Measurements from ENCODE around the gene MAN2B2. TPM values are rescaled to one million over a fixed set of nuclear protein-coding genes. Genes with fewer than 3 reads are reported as not detected.
A peak's percentile ranks its signal among the peaks of the same experiment; 100 is the strongest.
"Not testable (repeated sequence)": the region's sequence is repeated elsewhere in the genome, so short reads cannot be mapped to it uniquely, and the experiment has no call there.

Gene MAN2B2
- total RNA-seq, 1 experiment from 2014 or later: 11.7 TPM

DNA sequence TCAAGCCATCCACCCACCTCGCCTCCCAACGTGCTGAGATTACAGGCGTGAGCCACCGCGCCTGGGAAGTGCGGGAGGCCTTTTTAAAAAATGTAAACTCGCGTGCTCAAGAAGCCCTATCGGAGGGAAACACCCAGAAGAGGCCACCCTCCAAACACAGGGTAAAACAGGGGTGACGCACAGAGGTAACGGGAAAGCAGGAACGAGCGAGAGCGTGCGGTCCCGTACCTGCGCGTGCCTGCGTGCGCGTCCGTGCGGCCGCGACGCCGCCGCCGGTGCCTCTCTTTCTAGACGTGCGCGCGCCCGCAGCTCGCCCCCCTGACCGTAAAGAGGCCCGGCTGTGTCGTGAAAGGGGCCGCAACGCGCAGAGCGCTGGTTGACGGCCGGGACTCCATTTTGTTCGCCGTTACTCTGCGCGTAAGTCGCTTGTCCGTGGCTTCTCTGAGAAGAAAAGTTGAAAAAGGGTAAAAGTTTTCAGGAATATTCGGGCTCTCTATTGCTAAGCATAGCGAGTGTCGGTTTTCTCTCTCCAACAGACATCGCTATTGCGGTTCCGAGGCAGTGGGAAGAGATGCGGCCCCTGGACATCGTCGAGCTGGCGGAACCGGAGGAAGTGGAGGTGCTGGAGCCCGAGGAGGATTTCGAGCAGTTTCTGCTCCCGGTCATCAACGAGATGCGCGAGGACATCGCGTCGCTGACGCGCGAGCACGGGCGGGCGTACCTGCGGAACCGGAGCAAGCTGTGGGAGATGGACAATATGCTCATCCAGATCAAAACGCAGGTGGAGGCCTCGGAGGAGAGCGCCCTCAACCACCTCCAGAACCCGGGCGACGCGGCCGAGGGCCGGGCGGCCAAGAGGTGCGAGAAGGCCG is 65.5 kb downstream of the MAN2B2 start, which contains the start of gene MRFAP1:
TSS of gene MRFAP1 (plus strand) at position 394 of the 872 bp plus-strand sequence. CDS start at position 572, 178 bp downstream.
- peak; percentile 93 for DNase-seq (ENCODE audit: low read depth)

GRCh38 chr4:6641164-6641970 is 66.4 kb downstream of the MAN2B2 start:
- peak; percentile 28 for DNase-seq (ENCODE audit: low read depth)

GRCh38 chr4:6641971-6642320 is 67.0 kb downstream of the MAN2B2 start:
- no peak for DNase-seq (ENCODE audit: low read depth)

DNA sequence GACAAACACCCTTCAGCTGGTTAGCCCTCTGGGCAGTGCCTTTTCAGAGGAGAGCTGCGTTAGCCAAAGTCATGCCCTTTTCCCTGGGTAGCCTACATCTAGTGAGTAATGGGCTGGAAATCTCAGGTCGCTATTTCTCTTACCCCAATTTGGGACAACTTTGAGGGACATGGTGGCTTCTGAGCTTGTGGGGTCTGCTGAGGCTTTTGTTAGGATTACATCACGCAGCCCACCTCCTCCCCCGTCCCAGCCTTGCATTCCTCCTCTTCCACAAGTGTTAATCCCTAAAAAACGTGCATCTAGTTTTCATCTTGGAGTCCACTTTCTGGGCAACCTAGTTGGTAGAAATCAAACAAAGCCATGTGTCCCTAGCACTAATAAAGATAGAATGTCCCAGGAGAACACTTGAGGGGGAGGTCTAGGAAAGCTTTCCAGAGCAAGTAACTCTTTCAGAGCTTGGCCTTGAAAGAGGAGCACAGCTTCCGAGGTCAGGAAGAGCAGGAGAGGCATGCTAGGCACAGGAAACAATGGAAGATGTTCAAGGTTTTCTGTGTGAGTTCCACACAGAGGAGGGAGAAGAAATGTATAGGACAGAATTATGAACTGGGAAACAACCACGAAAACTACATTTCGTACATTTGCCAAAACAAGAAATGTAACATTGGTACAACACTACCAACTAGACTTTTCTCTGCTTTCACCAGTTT is 68.3 kb downstream of the MAN2B2 start:
- no peak for DNase-seq (ENCODE audit: low read depth)

DNA sequence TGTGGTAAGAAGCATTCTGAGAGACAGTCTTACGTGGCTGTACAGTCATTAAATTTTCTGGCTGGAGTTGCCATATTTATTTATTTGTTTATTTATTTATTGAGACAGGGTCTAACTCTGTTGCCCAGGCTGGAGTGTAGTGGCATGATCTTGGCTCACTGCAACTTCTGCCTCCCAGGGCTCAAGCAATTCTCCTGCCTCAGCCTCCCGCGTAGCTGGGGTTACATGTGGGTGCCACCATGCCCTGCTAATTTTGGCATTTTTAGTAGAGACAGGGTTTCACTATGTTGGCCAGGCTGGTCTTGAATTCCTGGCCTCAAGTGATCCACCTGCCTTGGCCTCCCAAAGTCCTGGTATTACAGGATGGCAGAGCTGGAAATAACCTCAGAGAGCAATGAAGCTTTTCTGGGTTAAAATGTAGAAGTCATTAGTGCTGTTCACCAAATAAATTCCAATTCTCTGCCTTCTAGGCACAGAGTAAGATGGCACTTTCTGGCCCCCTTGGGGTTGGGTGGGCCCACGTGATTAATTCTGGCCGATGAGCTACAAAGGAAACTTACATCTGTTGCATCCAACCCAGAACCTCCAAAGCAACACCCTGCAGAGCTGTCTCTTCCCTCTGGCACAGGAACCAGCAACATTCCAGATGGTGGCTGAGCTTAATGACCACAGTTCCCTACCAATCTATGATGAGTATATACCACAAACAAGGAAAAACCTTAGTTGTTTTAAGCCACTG is 70.0 kb downstream of the MAN2B2 start:
- DNase-seq (ENCODE audit: low read depth): no peak

- no peak for DNase-seq (ENCODE audit: low read depth)
Measured at GRCh38 chr4:6647169-6647568, 72.2 kb downstream of the MAN2B2 start.

GRCh38 chr4:6647582-6648230 is 72.7 kb downstream of the MAN2B2 start:
- no peak for DNase-seq (ENCODE audit: low read depth)

DNA sequence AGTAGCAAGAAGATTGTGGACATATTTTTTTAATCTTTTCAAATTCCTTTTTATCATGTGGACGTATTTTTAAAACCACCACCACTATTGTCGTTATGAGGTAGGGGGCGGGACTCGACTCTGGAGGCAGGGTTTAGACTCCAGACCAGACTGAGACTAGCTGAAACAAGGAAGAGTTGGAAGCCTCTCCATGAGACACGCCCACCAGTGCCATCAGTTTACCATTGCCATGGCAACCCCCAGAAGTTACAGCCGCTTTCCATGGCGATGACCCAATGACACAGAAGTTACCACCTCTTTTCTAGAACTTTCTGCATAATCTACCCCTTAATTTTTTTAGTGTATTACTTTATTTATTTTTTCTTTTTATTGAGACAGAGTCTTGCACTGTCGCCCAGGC is 74.2 kb downstream of the MAN2B2 start:
- DNase-seq (ENCODE audit: low read depth): no peak

- not testable (repeated sequence) for DNase-seq (ENCODE audit: low read depth)
Measured at GRCh38 chr4:6654211-6654610, 79.2 kb downstream of the MAN2B2 start.

- not testable (repeated sequence) for DNase-seq (ENCODE audit: low read depth)
Measured at GRCh38 chr4:6655291-6655690, 80.3 kb downstream of the MAN2B2 start.

- no peak for DNase-seq (ENCODE audit: low read depth)
Measured at GRCh38 chr4:6655924-6656323, 80.9 kb downstream of the MAN2B2 start.

DNA sequence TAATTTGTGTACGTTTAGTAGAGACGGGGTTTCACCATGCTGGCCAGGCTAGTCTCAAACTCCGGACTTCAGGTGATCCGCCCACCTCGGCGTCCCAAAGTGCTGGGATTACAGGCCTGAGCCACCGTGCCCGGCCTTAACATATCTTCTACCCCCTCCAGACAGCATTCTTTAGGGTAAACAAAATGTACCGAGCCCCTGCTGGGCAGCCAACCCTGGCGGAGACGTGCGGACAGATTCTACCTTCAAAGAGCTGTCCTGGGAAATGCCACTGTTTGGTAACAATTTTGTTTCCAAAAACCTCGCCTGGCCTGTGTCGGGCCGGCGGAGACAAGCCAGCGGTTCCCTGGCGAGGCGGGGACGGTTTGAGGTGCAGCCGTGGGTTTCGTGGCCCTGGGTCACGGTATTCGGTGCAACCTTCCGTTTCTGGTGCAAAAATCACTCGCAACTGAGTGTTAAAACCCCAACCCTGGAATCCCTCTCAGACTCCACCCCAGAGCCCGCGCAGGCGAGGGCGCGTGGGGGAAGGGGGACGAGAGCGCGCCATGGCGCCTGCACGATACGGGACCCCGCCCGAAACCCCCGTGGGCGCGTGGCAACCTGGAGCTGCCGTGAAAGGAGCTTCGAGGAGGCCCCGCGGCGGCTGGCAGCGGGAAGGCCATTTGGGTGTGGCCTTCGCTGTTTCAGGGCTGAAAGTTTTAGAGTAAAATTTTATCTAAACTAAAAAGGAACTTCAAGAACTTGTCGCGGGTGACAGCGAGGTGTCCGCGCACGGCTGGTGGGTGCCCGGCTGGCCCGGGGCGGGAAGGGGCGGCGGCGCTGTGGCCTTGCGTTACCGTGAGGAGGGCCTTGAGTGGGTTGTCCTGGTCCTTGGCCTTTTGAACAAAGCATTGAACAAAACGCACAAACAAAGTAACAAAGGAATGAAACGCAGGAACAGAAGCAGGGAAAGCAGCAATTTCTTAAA is 82.5 kb downstream of the MAN2B2 start:
- DNase-seq (ENCODE audit: low read depth): no peak

DNA sequence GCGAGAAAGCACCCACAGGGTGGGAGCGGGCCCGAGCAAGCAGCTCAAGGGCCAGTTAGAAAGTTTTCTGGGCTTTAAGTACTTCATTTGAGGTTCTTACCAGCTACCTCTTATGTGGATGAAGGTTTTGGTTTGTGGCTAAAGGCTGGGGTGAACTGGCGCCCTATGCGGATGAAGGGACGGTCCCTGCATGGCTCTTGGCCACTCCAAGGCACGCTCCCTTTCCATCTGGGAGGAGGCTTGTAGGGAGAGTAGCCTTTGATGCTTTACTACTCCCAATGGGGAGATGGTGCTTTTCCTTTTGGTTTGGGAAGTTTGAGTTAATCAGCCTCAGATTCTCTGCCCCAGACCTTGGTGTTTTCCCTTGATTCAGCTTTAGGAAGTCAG is 83.2 kb downstream of the MAN2B2 start:
- no peak for DNase-seq (ENCODE audit: low read depth)

- DNase-seq (ENCODE audit: low read depth): no peak
Measured at GRCh38 chr4:6658597-6659075, 83.6 kb downstream of the MAN2B2 start.

DNA sequence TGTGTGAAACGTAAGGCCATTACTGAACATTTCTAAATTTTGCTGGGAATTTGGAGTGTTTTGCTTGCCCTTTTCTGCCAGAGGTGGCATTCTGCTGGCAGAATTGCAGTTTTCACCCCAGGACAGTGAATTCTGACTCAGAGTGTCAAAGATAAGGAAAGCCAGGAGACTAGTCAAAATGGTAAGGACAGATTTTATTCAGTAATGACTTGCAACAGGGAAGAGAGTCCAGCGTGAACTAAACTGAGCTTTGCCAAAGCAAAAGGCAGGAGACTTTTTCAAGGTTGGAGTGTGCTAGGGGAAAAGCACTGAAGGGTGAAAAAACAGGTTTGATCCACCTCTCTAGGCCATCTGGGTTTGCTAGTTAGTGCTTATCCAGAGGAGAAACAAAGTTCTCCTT is 84.9 kb downstream of the MAN2B2 start:
- no peak for DNase-seq (ENCODE audit: low read depth)

DNA sequence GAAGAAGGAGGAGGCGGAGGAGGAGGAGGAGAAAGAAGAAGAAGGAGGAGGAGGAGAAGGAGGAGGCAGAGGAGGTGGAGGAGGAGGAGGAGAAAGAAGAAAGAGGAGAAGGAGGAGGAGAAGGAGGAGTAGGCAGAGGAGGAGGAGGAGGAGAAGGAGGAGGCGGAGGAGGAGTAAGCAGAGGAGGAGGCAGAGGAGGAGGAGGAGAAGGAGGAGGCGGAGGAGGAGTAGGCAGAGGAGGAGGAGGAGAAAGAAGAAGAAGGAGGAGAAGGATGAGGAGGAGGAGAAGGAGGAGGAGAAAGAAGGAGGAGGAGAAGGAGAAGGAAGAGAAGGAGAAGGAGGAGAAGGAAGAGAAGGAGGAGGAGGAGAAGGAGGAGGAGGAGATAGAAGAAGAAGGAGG is 85.4 kb downstream of the MAN2B2 start:
- DNase-seq (ENCODE audit: low read depth): peak; percentile 33

DNA sequence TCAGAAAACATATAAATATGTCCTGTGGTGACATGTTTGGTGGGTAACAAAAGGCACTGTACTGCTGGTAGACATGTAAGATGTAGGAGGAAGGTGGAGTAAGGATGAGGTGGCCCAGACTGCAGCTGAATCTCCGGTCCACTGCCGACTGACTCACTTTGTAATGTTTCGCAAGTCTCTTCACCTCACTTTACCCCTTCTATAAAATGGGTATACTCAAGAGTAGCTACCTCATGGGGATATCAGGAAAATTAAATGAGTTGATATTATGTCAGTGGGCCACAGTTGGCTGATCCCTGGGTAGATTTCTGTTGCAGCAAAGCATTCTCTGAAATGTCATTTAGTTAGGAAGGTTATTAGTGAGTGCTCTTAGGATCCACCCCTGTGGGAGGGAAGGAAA is 87.6 kb downstream of the MAN2B2 start:
- DNase-seq (ENCODE audit: low read depth): no peak

- no peak for DNase-seq (ENCODE audit: low read depth)
Measured at GRCh38 chr4:6663596-6664393, 88.8 kb downstream of the MAN2B2 start.

- DNase-seq (ENCODE audit: low read depth): no peak
Measured at GRCh38 chr4:6665320-6665654, 90.3 kb downstream of the MAN2B2 start.

Measured in HT1080 (cell line).